CD4-positive, alpha-beta memory T cell (primary cell): ENCODE data around the gene FGD3. TPM values are rescaled to one million over a fixed set of nuclear protein-coding genes. Genes with fewer than 3 reads are reported as not detected.
A peak's percentile ranks its signal among the peaks of the same experiment; 100 is the strongest.

Experiments used
- CTCF ChIA-PET: fragments of 350-600 bp; sonication (Branson Sonifier 250); formaldehyde crosslinking; loops from one replicate; lab custom pipeline; 2021; ENCODE audit warnings: inconsistent platforms; ENCODE audit not compliant: partially characterized antibody; lab: Charles Lee
- POLR2A ChIA-PET: fragments of 350-600 bp; sonication (Branson Sonifier 250); formaldehyde crosslinking; loops from one replicate; lab custom pipeline; 2021; ENCODE audit not compliant: partially characterized antibody; lab: Charles Lee
- DNase-seq, 5 donors: peaks; one replicate each; pipeline versions ENCODE4 v3.0.0 to v3.0.0-alpha.2; 2020 to 2022; ENCODE audit warnings: mixed read lengths in 1 of 5
- H3K27ac ChIP-seq: one replicate; pipeline ENCODE4 v1.7.0; 2013; ENCODE audit warnings: low read depth, low read length
- H3K27me3 ChIP-seq: 2 replicates; pipeline ENCODE4 v1.7.0; 2013; ENCODE audit warnings: mild to moderate bottlenecking, low read length, moderate library complexity; ENCODE audit not compliant: insufficient read depth
- H3K36me3 ChIP-seq: 2 replicates; pipeline ENCODE4 v1.7.0; 2013; ENCODE audit warnings: mild to moderate bottlenecking, low read length, moderate library complexity; ENCODE audit not compliant: insufficient read depth
- H3K4me1 ChIP-seq: 2 replicates; pipeline ENCODE4 v1.7.0; 2013; ENCODE audit warnings: mild to moderate bottlenecking, low read length, moderate library complexity; ENCODE audit not compliant: insufficient read depth
- H3K4me3 ChIP-seq, 2 donors: one replicate each; pipeline ENCODE4 v1.7.0; 2013; ENCODE audit warnings: low read length in 2 of 2, mild to moderate bottlenecking in 1 of 2
- H3K9me3 ChIP-seq, 2 donors: one replicate each; pipeline ENCODE4 v1.7.0; 2013; ENCODE audit warnings: low read length in 2 of 2, control low read depth in 1 of 2; ENCODE audit not compliant: control insufficient read depth in 1 of 2
- H3K27ac Mint-ChIP-seq, 7 donors: one replicate each; pipeline ENCODE4 v1.8.0; 2020 to 2021; ENCODE audit warnings: mixed read lengths in 7 of 7, mild to moderate bottlenecking in 6 of 7, inconsistent platforms in 3 of 7, moderate library complexity in 3 of 7
- H3K27me3 Mint-ChIP-seq, 2 donors: one replicate each; pipeline ENCODE4 v1.8.0; 2020 to 2021; ENCODE audit warnings: mixed read lengths in 2 of 2
- H3K36me3 Mint-ChIP-seq, 2 donors: one replicate each; pipeline ENCODE4 v1.8.0; 2020 to 2021; ENCODE audit warnings: mixed read lengths in 2 of 2, inconsistent platforms in 1 of 2, mild to moderate bottlenecking in 1 of 2
- H3K4me1 Mint-ChIP-seq, 4 donors: one replicate each; pipeline ENCODE4 v1.8.0; 2020 to 2021; ENCODE audit warnings: mixed read lengths in 4 of 4, mild to moderate bottlenecking in 1 of 4
- H3K4me3 Mint-ChIP-seq, 8 donors: one replicate each; pipeline ENCODE4 v1.8.0; 2020 to 2021; ENCODE audit warnings: mixed read lengths in 8 of 8, mild to moderate bottlenecking in 7 of 8, moderate library complexity in 6 of 8, inconsistent platforms in 3 of 8
- H3K9me3 Mint-ChIP-seq, 8 donors: one replicate each; pipeline ENCODE4 v1.8.0; 2020 to 2021; ENCODE audit warnings: mixed read lengths in 8 of 8, mild to moderate bottlenecking in 5 of 8, inconsistent platforms in 3 of 8, moderate library complexity in 1 of 8
- intact Hi-C: fragments of 100-400 bp; cut with micrococcal nuclease; formaldehyde crosslinking; loops from one replicate; pipeline ENCODE4 v1.15.1; 2023
- polyA plus RNA-seq, 2 donors: library from polyadenylated mRNA; unstranded; fragments of 300-500 nt; fragmentation: Illumina TruSeq; gene quantifications; one replicate each; pipeline ENCODE4 v1.2.3, GENCODE V29; 2021
- total RNA-seq, 2 experiments: library from RNA; stranded (reverse); gene quantifications; one replicate each; pipeline ENCODE4 v1.2.3, GENCODE V29; 2021

FGD3 gene
- total and polyA plus RNA-seq, 4 experiments from 2014 or later = 52.7 to 272 (median 201) TPM

DNA sequence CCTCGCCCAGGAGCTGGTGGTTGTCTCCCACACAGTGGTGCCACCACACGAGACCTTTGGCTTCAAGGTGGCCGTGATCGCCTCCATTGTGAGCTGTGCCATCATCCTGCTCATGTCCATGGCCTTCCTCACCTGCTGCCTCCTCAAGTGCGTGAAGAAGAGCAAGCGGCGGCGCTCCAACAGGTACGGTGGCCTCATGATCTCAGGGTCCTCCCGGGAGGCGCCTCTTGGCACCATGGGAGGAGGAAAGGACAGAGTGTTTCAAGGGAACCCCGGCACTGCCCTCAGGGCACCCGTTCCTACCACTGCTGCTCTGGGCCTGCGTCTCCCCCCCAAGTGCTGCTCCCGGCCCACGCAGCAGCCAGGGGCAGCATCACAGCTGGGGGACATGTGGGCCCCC, 130.5 kb downstream of the FGD3 start:
- Mint-ChIP-seq H3K27me3 (no peaks in the 10 kb centered on the region), H3K36me3 (peaks cover 34 to 59% of the 10 kb centered on the region in 2 donors), H3K4me1 (peaks cover 18 to 68% (median 31%) of the 10 kb centered on the region in 4 donors), H3K27ac (peak overlapping the region in 3 of 7 donors; percentile 55 to 67 (median 66)), H3K9me3 (no peaks in the 10 kb centered on the region), H3K4me3 (peak overlapping the region in 1 of 8 donors; percentile 16)
- intact Hi-C loops = no loop called here
- Histone ChIP-seq H3K9me3 (no peaks in the 10 kb centered on the region), H3K4me1 (peaks cover 27% of the 10 kb centered on the region), H3K36me3 (peaks cover 50% of the 10 kb centered on the region), H3K27me3 (no peaks in the 10 kb centered on the region), H3K4me3 (no peak overlapping the region), H3K27ac (no peak overlapping the region)
- ChIA-PET CTCF (no interaction called here), POLR2A (interaction anchor here (1.7 to 4.3 kb wide), 3 partner anchors 12 to 49 kb away, joined by 5 to 28 read pairs (median 12); no protein-coding TSS in a partner anchor)
- no peak for DNase-seq

DNA sequence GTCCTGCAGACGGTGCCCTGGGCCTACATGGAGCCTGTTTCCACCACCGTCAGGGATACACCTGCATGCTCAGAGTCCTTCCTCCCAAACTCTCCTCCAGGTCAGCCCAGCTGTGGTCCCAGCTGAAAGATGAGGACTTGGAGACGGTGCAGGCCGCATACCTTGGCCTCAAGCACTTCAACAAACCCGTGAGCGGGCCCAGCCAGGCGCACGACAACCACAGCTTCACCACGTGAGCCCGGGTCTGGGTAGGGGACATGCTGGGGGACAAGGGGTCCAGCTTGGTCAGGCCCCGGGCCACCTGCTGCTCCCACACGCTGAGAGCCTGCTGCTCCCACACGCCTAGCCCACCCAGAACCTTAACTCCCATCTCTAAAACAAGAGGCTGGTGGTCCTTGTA, 132.0 kb downstream of the FGD3 start:
- Histone ChIP-seq H3K36me3 (peaks cover 51% of the 10 kb centered on the region), H3K27me3 (no peaks in the 10 kb centered on the region), H3K27ac (no peak overlapping the region), H3K4me1 (peaks cover 39% of the 10 kb centered on the region), H3K4me3 (no peak overlapping the region), H3K9me3 (no peaks in the 10 kb centered on the region)
- no peak overlapping the region for H3K4me3 Mint-ChIP-seq
- peaks cover 41 to 60% of the 10 kb centered on the region in 2 donors for H3K36me3 Mint-ChIP-seq
- no peak overlapping the region for H3K27ac Mint-ChIP-seq
- ChIA-PET CTCF (interaction anchor here (0.6 to 0.7 kb wide), 2 partner anchors 8 to 19 kb away, joined by 4 read pairs; no protein-coding TSS in a partner anchor), POLR2A (interaction anchor here (1.6 kb wide), 1 partner anchor 14 kb away, joined by 13 read pairs; no protein-coding TSS in a partner anchor)
- intact Hi-C loops = no loop called here
- no peak for DNase-seq
- peaks cover 0 to 3% (median 0%) of the 10 kb centered on the region in 8 donors for H3K9me3 Mint-ChIP-seq
- no peaks in the 10 kb centered on the region for H3K27me3 Mint-ChIP-seq
- peaks cover 22 to 70% (median 33%) of the 10 kb centered on the region in 4 donors for H3K4me1 Mint-ChIP-seq

DNA sequence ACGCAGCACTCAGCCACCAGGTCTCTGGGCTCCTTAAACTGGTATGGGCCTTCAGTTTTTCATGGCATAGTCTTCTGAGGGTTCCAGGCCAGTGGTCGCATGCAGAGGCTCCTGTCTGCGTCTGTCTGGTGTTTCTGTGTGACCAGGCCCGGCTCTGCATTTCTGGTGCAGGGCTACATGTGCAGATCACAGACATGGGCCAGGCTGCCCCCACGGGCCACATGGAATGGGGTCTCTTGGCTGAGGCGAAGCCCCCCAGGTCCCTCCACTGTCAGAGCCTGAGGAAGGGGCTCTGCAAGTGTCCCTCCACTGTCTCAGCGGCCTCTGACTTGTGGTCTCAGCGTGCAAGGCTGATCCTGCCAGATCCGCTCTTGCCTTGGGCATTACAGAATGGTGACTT, 133.1 kb downstream of the FGD3 start:
- peaks cover 61% of the 10 kb centered on the region for H3K36me3 ChIP-seq
- no peak for DNase-seq
- H3K4me1 Mint-ChIP-seq = peaks cover 18 to 61% (median 29%) of the 10 kb centered on the region in 4 donors

DNA sequence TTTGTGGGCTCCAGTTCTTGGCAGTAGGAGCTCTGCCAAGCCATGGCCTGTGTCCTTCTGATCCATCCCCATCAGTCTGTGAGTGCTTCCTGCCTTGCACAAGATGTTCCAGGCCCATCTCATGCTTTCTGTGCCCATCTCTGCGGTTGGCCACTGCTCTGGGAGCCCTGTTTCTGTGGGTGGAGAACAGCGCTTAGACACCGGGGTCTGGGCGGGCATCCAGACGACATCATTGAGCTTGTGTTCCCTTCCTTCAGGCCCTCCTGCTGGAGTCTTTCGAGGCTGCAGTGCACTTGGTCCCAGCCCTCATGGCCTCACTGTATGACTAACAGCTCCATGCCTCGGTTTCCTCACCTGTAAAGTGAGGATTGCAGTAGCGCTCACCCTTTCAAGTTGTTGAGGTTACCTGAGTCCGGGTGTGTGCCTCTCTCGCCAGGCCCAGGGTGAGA, 133.8 kb downstream of the FGD3 start:
- H3K4me1 ChIP-seq = peaks cover 31% of the 10 kb centered on the region
- peaks cover 64% of the 10 kb centered on the region for H3K36me3 ChIP-seq
- H3K27me3 Mint-ChIP-seq = no peaks in the 10 kb centered on the region
- H3K4me3 Mint-ChIP-seq = no peak overlapping the region
- peaks cover 18 to 57% (median 28%) of the 10 kb centered on the region in 4 donors for H3K4me1 Mint-ChIP-seq
- no peak overlapping the region for H3K4me3 ChIP-seq
- no peaks in the 10 kb centered on the region for H3K27me3 ChIP-seq
- H3K27ac ChIP-seq = no peak overlapping the region
- no peak for DNase-seq
- intact Hi-C loops = no loop called here
- no peaks in the 10 kb centered on the region for H3K9me3 ChIP-seq
- ChIA-PET POLR2A (interaction anchor here (0.7 to 3.3 kb wide), 5 partner anchors 12 to 41 kb away, joined by 3 to 18 read pairs (median 7); partner anchors contain the start of gene CARD19), CTCF (interaction anchor here (0.7 to 1.8 kb wide), 6 partner anchors 11 to 74 kb away, joined by 3 to 12 read pairs (median 3); no protein-coding TSS in a partner anchor)
- H3K9me3 Mint-ChIP-seq = peaks cover 0 to 3% (median 0%) of the 10 kb centered on the region in 8 donors
- H3K27ac Mint-ChIP-seq = peak overlapping the region in 3 of 7 donors; percentile 8 to 73 (median 64)
- H3K36me3 Mint-ChIP-seq = peaks cover 49 to 64% of the 10 kb centered on the region in 2 donors

More for the DNA sequence above, 133.1 kb downstream of the FGD3 start:
- Mint-ChIP-seq H3K36me3 (peaks cover 44 to 61% of the 10 kb centered on the region in 2 donors), H3K27me3 (no peaks in the 10 kb centered on the region), H3K27ac (peak overlapping the region in 3 of 7 donors; percentile 10 to 64 (median 64)), H3K4me3 (no peak overlapping the region), H3K9me3 (peaks cover 0 to 3% (median 0%) of the 10 kb centered on the region in 8 donors)
- Histone ChIP-seq H3K27ac (no peak overlapping the region), H3K4me1 (peaks cover 31% of the 10 kb centered on the region), H3K9me3 (no peaks in the 10 kb centered on the region), H3K4me3 (no peak overlapping the region), H3K27me3 (no peaks in the 10 kb centered on the region)
- ChIA-PET POLR2A (interaction anchor here (1.3 kb wide), 1 partner anchor 21 kb away, joined by 5 read pairs; no protein-coding TSS in a partner anchor), CTCF (interaction anchor here (0.7 to 1.6 kb wide), 2 partner anchors 65 to 73 kb away, joined by 3 read pairs; no protein-coding TSS in a partner anchor)
- intact Hi-C loops = no loop called here

DNA sequence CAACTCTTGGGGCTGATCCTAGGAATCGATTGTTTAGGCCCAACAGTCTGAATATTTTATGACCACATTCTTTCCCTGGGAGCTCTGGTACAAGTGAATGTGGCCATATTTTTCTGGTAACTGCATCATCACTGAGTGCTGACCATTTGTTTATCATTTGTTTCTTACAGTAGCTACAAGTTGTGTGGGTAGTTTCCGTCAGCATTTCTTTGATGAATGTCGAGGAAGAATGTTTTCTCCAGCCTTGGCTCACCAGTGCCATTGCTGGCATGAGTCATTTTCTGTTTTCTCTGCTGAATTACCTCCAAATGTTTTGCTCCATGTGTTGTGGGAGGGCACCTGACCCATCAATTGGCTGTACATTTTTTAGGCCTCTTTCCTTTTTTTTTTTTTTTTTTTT, 134.6 kb downstream of the FGD3 start:
- Histone ChIP-seq H3K4me3 (no peak overlapping the region), H3K9me3 (no peaks in the 10 kb centered on the region), H3K27me3 (no peaks in the 10 kb centered on the region), H3K4me1 (peaks cover 31% of the 10 kb centered on the region), H3K36me3 (peaks cover 64% of the 10 kb centered on the region), H3K27ac (no peak overlapping the region)
- Mint-ChIP-seq H3K36me3 (peaks cover 55 to 61% of the 10 kb centered on the region in 2 donors), H3K27ac (peak overlapping the region in 6 of 7 donors; percentile 2 to 82 (median 47)), H3K4me3 (peak overlapping the region in 1 of 8 donors; percentile 30), H3K9me3 (peaks cover 0 to 3% (median 0%) of the 10 kb centered on the region in 8 donors), H3K4me1 (peaks cover 18 to 50% (median 27%) of the 10 kb centered on the region in 4 donors), H3K27me3 (no peaks in the 10 kb centered on the region)
- CTCF ChIA-PET = interaction anchor here (1.1 to 1.8 kb wide), 6 partner anchors 12 to 75 kb away, joined by 3 to 12 read pairs (median 4); no protein-coding TSS in a partner anchor
- no peak for DNase-seq
- intact Hi-C loops = no loop called here
- POLR2A ChIA-PET = interaction anchor here (1.3 to 3.3 kb wide), 6 partner anchors 13 to 127 kb away, joined by 3 to 18 read pairs (median 10); partner anchors contain the start of gene CARD19

DNA sequence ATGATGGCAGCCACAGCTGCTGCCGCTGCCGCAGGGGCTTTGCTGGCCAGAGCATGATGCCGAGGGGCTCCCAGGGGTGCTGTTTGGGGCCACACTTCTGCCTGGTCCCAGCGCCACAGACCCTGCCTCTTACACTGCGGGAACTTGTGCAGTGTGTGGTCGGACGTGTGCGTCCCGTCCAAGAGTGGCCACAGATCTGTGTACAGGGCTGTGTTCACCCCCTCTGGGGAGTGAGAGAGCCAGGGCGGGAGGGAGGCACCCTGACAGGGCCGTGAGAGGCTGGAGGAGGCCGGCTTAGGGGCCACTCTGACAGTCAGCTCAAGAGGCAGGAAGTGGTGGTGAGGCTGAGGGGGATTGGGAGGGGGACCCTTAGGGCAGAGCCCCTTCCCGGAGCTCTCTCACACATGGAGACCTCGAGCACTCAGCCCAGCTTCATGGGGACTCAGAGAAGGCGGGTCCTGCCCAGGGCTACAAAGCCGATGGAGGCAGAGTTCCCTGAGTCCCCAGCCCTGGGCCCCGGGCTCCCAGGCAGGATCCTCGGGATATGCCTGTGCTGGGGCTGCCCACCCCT, 135.6 kb downstream of the FGD3 start:
- H3K4me3 Mint-ChIP-seq = peak overlapping the region in 1 of 8 donors; percentile 81
- DNase-seq = no peak
- H3K27ac ChIP-seq = peak overlapping the region; percentile 55
- no peaks in the 10 kb centered on the region for H3K27me3 ChIP-seq
- H3K4me3 ChIP-seq = no peak overlapping the region
- CTCF ChIA-PET = interaction anchor here (1.2 to 1.5 kb wide), 3 partner anchors 13 to 18 kb away, joined by 3 to 4 read pairs (median 4); partner anchors contain the start of gene CARD19
- peaks cover 15 to 42% (median 20%) of the 10 kb centered on the region in 4 donors for H3K4me1 Mint-ChIP-seq
- H3K36me3 Mint-ChIP-seq = peaks cover 49 to 52% of the 10 kb centered on the region in 2 donors
- H3K27ac Mint-ChIP-seq = peak overlapping the region in 5 of 7 donors; percentile 35 to 95 (median 82)
- POLR2A ChIA-PET = interaction anchor here (1.3 to 3.3 kb wide), 6 partner anchors 12 to 128 kb away, joined by 3 to 18 read pairs (median 10); partner anchors contain the start of gene CARD19
- peaks cover 55% of the 10 kb centered on the region for H3K36me3 ChIP-seq
- H3K27me3 Mint-ChIP-seq = no peaks in the 10 kb centered on the region
- H3K9me3 Mint-ChIP-seq = peaks cover 0 to 3% (median 0%) of the 10 kb centered on the region in 8 donors
- H3K4me1 ChIP-seq = peaks cover 31% of the 10 kb centered on the region
- H3K9me3 ChIP-seq = no peaks in the 10 kb centered on the region
- intact Hi-C loops = no loop called here
